HepG2 (cell line): ENCODE measurements around the gene MSTN. TPM values are rescaled to one million over a fixed set of nuclear protein-coding genes. Genes with fewer than 3 reads are reported as not detected.

Experiments used
- ATAC-seq: fragments of 200-7000 bp; cut with Tn5 transposase; 3 replicates; pipeline ENCODE4 v1.9.1; 2020; ENCODE audit warnings: mild to moderate bottlenecking, moderate library complexity
- BruUV-seq: library from RNA; stranded (reverse); fragments of 400-500 nt; replicated peaks from 2 replicates; lab custom pipeline; 2021; lab: Mats Ljungman, UMichigan
- CTCF ChIA-PET: fragments of 300-600 bp; formaldehyde crosslinking; extraction: SDS; loops from one replicate; lab custom pipeline; 2021; ENCODE audit warnings: low total read pairs, inconsistent platforms, low intra/inter-chr PET ratio; lab: Yijun Ruan, JAX
- POLR2A ChIA-PET: fragments of 350-600 bp; sonication (Branson Sonifier 250); formaldehyde crosslinking; loops from one replicate; lab custom pipeline; 2020; ENCODE audit warnings: antibody characterized with exemption, inconsistent platforms; lab: Yijun Ruan, JAX
- DNase-seq: peaks from one replicate; pipeline ENCODE4 v3.0.0-alpha.2; 2015; ENCODE audit warnings: low spot score
- FAIRE-seq: peaks from 3 replicates; lab custom pipeline; 2011; peaks lifted over from hg19 to GRCh38; lab: Jason Lieb, UNC
- H2AFZ ChIP-seq: one replicate; pipeline ENCODE4 v1.6.1; 2011; ENCODE audit warnings: low read length, inconsistent platforms
- H3K27ac ChIP-seq: fragments of 300-600 bp; 3 replicates; pipeline ENCODE4 v1.8.0; 2011; ENCODE audit warnings: mixed run types, mild to moderate bottlenecking, mixed read lengths, low read length, inconsistent platforms; ENCODE audit not compliant: insufficient read depth; ENCODE audit errors: extremely low read length
- H3K27me3 ChIP-seq, 2 experiments: fragments of 200-600 bp in 1 of 2; 2 replicates in 1 of 2; 3 replicates in 1 of 2; pipeline versions ENCODE4 v1.6.0 to v1.8.0; 2011; ENCODE audit warnings: low read length in 2 of 2, mild to moderate bottlenecking in 2 of 2, moderate library complexity in 2 of 2, inconsistent platforms in 1 of 2; ENCODE audit not compliant: insufficient read depth in 2 of 2, control insufficient read depth in 1 of 2
- H3K36me3 ChIP-seq, 2 experiments: fragments of 200-600 bp in 1 of 2; replicated peaks in 1 of 2; 2 replicates in 1 of 2; 3 replicates in 1 of 2; pipeline versions ENCODE4 v1.5.1 to v1.8.0; 2011; ENCODE audit warnings: low read length in 2 of 2, inconsistent platforms in 1 of 2; ENCODE audit not compliant: insufficient read depth in 2 of 2, control insufficient read depth in 1 of 2
- H3K4me1 ChIP-seq: 2 replicates; pipeline ENCODE4 v1.5.1; 2012; ENCODE audit warnings: low read length, inconsistent platforms; ENCODE audit not compliant: insufficient read depth
- H3K4me2 ChIP-seq: 2 replicates; pipeline ENCODE4 v1.6.0; 2011; ENCODE audit warnings: low read depth, low read length, inconsistent platforms
- H3K4me3 ChIP-seq, 3 experiments: fragments of 200-600 bp in 1 of 3; sonication (generic), shearing (Covaris generic) in 1 of 3; replicated peaks in 1 of 3; 2 replicates each; pipeline ENCODE4 v1.5.1; 2011 to 2016; ENCODE audit warnings: low read length in 3 of 3, inconsistent platforms in 2 of 3, low read depth in 2 of 3, mild to moderate bottlenecking in 2 of 3, control low read depth in 1 of 3, mixed read lengths in 1 of 3; ENCODE audit not compliant: insufficient read depth in 1 of 3
- H3K79me2 ChIP-seq: one replicate; pipeline ENCODE4 v1.6.1; 2011; ENCODE audit warnings: low read length, inconsistent platforms; ENCODE audit not compliant: insufficient read depth
- H3K9ac ChIP-seq: 2 replicates; pipeline ENCODE4 v1.6.0; 2011; ENCODE audit warnings: mild to moderate bottlenecking, low read depth, low read length, inconsistent platforms; ENCODE audit not compliant: insufficient read depth
- H3K9me3 ChIP-seq: 2 replicates; pipeline ENCODE4 v1.5.1; 2012; ENCODE audit warnings: mild to moderate bottlenecking, low read length
- H4K20me1 ChIP-seq: 2 replicates; pipeline ENCODE4 v1.6.0; 2011; ENCODE audit warnings: inconsistent platforms, mild to moderate bottlenecking, low read length, moderate library complexity; ENCODE audit not compliant: insufficient read depth
- AFF4 ChIP-seq: sonication (generic); formaldehyde crosslinking; IDR thresholded peaks from 2 replicates; pipeline ENCODE4 v1.4.0; 2020; ENCODE audit warnings: missing genetic modification reagents
- MAX ChIP-seq: IDR thresholded peaks from 2 replicates; pipeline ENCODE4 v1.6.1; 2012; ENCODE audit warnings: inconsistent platforms
- MIER2 ChIP-seq: IDR thresholded peaks from 2 replicates; pipeline ENCODE4 v1.6.1; 2016; ENCODE audit warnings: missing biosample characterization, missing genetic modification reagents
- RBM39 ChIP-seq: fragments of 200-400 bp; formaldehyde crosslinking; IDR thresholded peaks from one replicate; pipeline ENCODE4 v1.6.1; 2018; ENCODE audit warnings: antibody characterized with exemption, mild to moderate bottlenecking, low read depth, low read length; ENCODE audit not compliant: poor library complexity, severe bottlenecking
- SIN3A ChIP-seq: IDR thresholded peaks from 2 replicates; pipeline ENCODE4 v1.6.1; 2011; ENCODE audit warnings: low read depth, mild to moderate bottlenecking, control low read depth, low read length, borderline replicate concordance
- SMYD3 ChIP-seq: sonication (generic); formaldehyde crosslinking; IDR thresholded peaks from 2 replicates; pipeline ENCODE4 v1.8.1; 2023; ENCODE audit warnings: mild to moderate bottlenecking, missing genetic modification reagents
- ZBTB26 ChIP-seq: IDR thresholded peaks from 2 replicates; pipeline ENCODE4 v1.6.1; 2016; ENCODE audit warnings: missing compliant biosample characterization, missing genetic modification reagents, borderline replicate concordance
- ZFP1 ChIP-seq: IDR thresholded peaks from 2 replicates; pipeline ENCODE4 v1.6.1; 2016
- ZMAT5 ChIP-seq: sonication (generic); formaldehyde crosslinking; IDR thresholded peaks from 2 replicates; pipeline ENCODE4 v1.5.0; 2020; ENCODE audit warnings: mild to moderate bottlenecking, low read depth, missing genetic modification reagents, borderline replicate concordance
- ZNF326 ChIP-seq: sonication (generic); formaldehyde crosslinking; IDR thresholded peaks from 2 replicates; pipeline ENCODE4 v1.4.0; 2020; ENCODE audit warnings: missing genetic modification reagents, borderline replicate concordance
- ZNF564 ChIP-seq: sonication (generic); formaldehyde crosslinking; IDR thresholded peaks from 2 replicates; pipeline ENCODE4 v1.8.1; 2023; ENCODE audit warnings: mild to moderate bottlenecking, missing genetic modification reagents
- WGBS: methylation state at CpG from one replicate; pipeline ENCODE4 v1.1.6; 2017; ENCODE audit warnings: low lambda C conversion rate; 5-methylcytosine and 5-hydroxymethylcytosine counted together
- in situ Hi-C: cut with HindIII; loops from 2 replicates; pipeline ENCODE4 v1.10.0; 2017; ENCODE audit warnings: low pct_unique_long_range_greater_than_20kb; ENCODE audit not compliant: extremely low pct_ligation_motif_present
- intact Hi-C: fragments of 100-400 bp; cut with micrococcal nuclease; formaldehyde crosslinking; loops from one replicate; pipeline ENCODE4 v1.10.0; 2022; ENCODE audit not compliant: unreplicated experiment
- polyA plus RNA-seq, 8 experiments: library from polyadenylated mRNA; depleted of rRNA in 3 of 8; stranded (reverse) in 7 of 8; unstranded in 1 of 8; fragments of >200 nt; fragmentation: Illumina TruSeq in 4 of 8; extraction: Trizol in 4 of 8; gene quantifications; 2 replicates each; pipeline versions ENCODE4 v1.2.1 to v1.2.3, GENCODE V29; 2011 to 2016; ENCODE audit warnings: low read depth in 4 of 8, missing spikeins in 1 of 8, mixed read lengths in 1 of 8; ENCODE audit not compliant: insufficient read depth in 1 of 8
- total RNA-seq, 5 experiments: library from RNA; depleted of rRNA; stranded (reverse); fragments of >200 nt; fragmentation: Illumina TruSeq; extraction: Trizol; gene quantifications; 2 replicates each; pipeline ENCODE4 v1.2.3, GENCODE V29; 2016; ENCODE audit warnings: low read depth in 1 of 5
- TF ChIP-seq, protein P1 (sequence below): sonication (generic); formaldehyde crosslinking; IDR thresholded peaks from 2 replicates; pipeline ENCODE4 v1.4.0; 2020; ENCODE audit warnings: missing genetic modification reagents, borderline replicate concordance

Gene MSTN
- total and polyA plus RNA-seq, 2 of the 13 experiments (the other 11 are each of a cell fraction or from before 2014, with no cell fraction given), result 0.04 TPM; not detected in 1

- Histone ChIP-seq H4K20me1 (no peaks in the 10 kb centered on the region), H3K27me3 (no peaks in the 10 kb centered on the region), H2AFZ (no peak overlapping the region), H3K79me2 (no peaks in the 10 kb centered on the region), H3K4me1 (no peaks in the 10 kb centered on the region), H3K36me3 (no peaks in the 10 kb centered on the region), H3K27ac (no peak overlapping the region), H3K4me3 (no peak overlapping the region), H3K9ac (no peak overlapping the region), H3K9me3 (no peaks in the 10 kb centered on the region), H3K4me2 (no peak overlapping the region)
- ChIA-PET POLR2A (no interaction called here), CTCF (no interaction called here)
- FAIRE-seq (no peak), DNase-seq (no peak), ATAC-seq (no peak)
- intact Hi-C loops, result no loop called here
- TF ChIP-seq ZNF326 (CRISPR knock-in tag) (no peak), SMYD3 (CRISPR knock-in tag) (no peak), RBM39 (no peak), ZMAT5 (CRISPR knock-in tag) (no peak), MIER2 (CRISPR knock-in tag) (no peak), AFF4 (CRISPR knock-in tag) (no peak), MAX (no peak), SIN3A (no peak), ZBTB26 (CRISPR knock-in tag) (no peak), ZFP1 (CRISPR knock-in tag) (no peak), ZNF564 (CRISPR knock-in tag) (no peak)
- TF ChIP-seq, protein P1, sequence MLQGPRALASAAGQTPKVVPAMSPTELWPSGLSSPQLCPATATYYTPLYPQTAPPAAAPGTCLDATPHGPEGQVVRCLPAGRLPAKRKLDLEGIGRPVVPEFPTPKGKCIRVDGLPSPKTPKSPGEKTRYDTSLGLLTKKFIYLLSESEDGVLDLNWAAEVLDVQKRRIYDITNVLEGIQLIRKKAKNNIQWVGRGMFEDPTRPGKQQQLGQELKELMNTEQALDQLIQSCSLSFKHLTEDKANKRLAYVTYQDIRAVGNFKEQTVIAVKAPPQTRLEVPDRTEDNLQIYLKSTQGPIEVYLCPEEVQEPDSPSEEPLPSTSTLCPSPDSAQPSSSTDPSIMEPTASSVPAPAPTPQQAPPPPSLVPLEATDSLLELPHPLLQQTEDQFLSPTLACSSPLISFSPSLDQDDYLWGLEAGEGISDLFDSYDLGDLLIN (CRISPR knock-in tag), result no peak
- WGBS, result 9% methylated on average over 6 of the region's 6 CpGs
- BruUV-seq, result no TSS peak
- in situ Hi-C loops, result loop anchor here (10.0 to 25.0 kb wide), 3 partner anchors 257 to 400 kb away; partner anchors contain the start of genes ANKAR and ASNSD1
These were observed 476 bp downstream of the MSTN start for GRCh38 chr2:190062053-190062452.
